ENCODE measurements around the gene NSD2.

Gene NSD2

GRCh38 chr4:1856943-1857699 is 14.1 kb upstream of the NSD2 start:
- Histone ChIP-seq H3K79me2 (ENCODE audit: control insufficient read depth, insufficient read depth, low read length, poor library complexity) (peaks cover 12% of the 10 kb centered on the region), H4K91ac (ENCODE audit: low read depth, low read length) (peak overlapping the region; percentile 78), H2AK5ac (ENCODE audit: low read length) (peak overlapping the region; percentile 21), H2BK120ac (ENCODE audit: insufficient read depth, low read length, poor library complexity) (peak overlapping the region; percentile 4), H3K4ac (ENCODE audit: low read depth, low read length) (peak overlapping the region; percentile 24), H4K8ac (ENCODE audit: low read depth, low read length) (peak overlapping the region; percentile 86), H3K27ac (ENCODE audit: low read depth, low read length) (no peak overlapping the region), H3K27me3 (ENCODE audit: insufficient read depth, low read length) (peaks cover 3% of the 10 kb centered on the region), H3K36me3 (ENCODE audit: control insufficient read depth in 1 of 2, insufficient read depth in 2 of 2, low read length in 2 of 2) (no peaks in the 10 kb centered on the region), H3K9me3 (ENCODE audit: insufficient read depth, low read depth, low read length) (no peaks in the 10 kb centered on the region), H2BK5ac (ENCODE audit: low read depth, low read length, poor library complexity) (no peak overlapping the region), H3K23ac (ENCODE audit: low read length) (no peak overlapping the region), H3K4me3 (ENCODE audit: low read depth, low read length) (peak overlapping the region; percentile 79), H3K4me1 (ENCODE audit: control insufficient read depth in 1 of 2, insufficient read depth in 2 of 2, low read length in 2 of 2) (peaks cover 9 to 11% of the 10 kb centered on the region in 2 experiments), H4K12ac (ENCODE audit: low read depth, low read length) (peak overlapping the region; percentile 89), H3K14ac (ENCODE audit: low read length) (peak overlapping the region; percentile 52), H3K4me2 (ENCODE audit: low read length) (peak overlapping the region; percentile 83), H3K9ac (ENCODE audit: low read length) (peak overlapping the region; percentile 86), H2AFZ (ENCODE audit: insufficient read depth, low read length, poor library complexity) (peak overlapping the region; percentile 80), H3K79me1 (ENCODE audit: low read length) (peaks cover 10% of the 10 kb centered on the region), H2BK12ac (ENCODE audit: low read length) (no peak overlapping the region), H3K18ac (ENCODE audit: low read length) (peak overlapping the region; percentile 81)
- DNase-seq = peak; percentile 14 to 36
- no CpG with 5 or more reads among the region's 32 CpGs for WGBS (ENCODE audit: extremely low coverage, insufficient coverage, insufficient read length)

- Histone ChIP-seq H2BK12ac (ENCODE audit: low read length) (no peak overlapping the region), H3K27ac (ENCODE audit: low read depth, low read length) (no peak overlapping the region), H2BK5ac (ENCODE audit: low read depth, low read length, poor library complexity) (no peak overlapping the region), H2AK5ac (ENCODE audit: low read length) (no peak overlapping the region), H3K18ac (ENCODE audit: low read length) (no peak overlapping the region), H3K4ac (ENCODE audit: low read depth, low read length) (no peak overlapping the region), H3K4me2 (ENCODE audit: low read length) (no peak overlapping the region), H3K79me1 (ENCODE audit: low read length) (peaks cover 10% of the 10 kb centered on the region), H3K4me1 (ENCODE audit: control insufficient read depth in 1 of 2, insufficient read depth in 2 of 2, low read length in 2 of 2) (peaks cover 9 to 11% of the 10 kb centered on the region in 2 experiments), H3K9ac (ENCODE audit: low read length) (no peak overlapping the region), H3K14ac (ENCODE audit: low read length) (no peak overlapping the region), H3K79me2 (ENCODE audit: control insufficient read depth, insufficient read depth, low read length, poor library complexity) (peaks cover 12% of the 10 kb centered on the region), H3K23ac (ENCODE audit: low read length) (peak overlapping the region; percentile 29), H2AFZ (ENCODE audit: insufficient read depth, low read length, poor library complexity) (no peak overlapping the region), H2BK120ac (ENCODE audit: insufficient read depth, low read length, poor library complexity) (no peak overlapping the region), H3K27me3 (ENCODE audit: insufficient read depth, low read length) (peaks cover 6% of the 10 kb centered on the region), H4K91ac (ENCODE audit: low read depth, low read length) (no peak overlapping the region), H3K9me3 (ENCODE audit: insufficient read depth, low read depth, low read length) (no peaks in the 10 kb centered on the region), H4K8ac (ENCODE audit: low read depth, low read length) (no peak overlapping the region), H4K12ac (ENCODE audit: low read depth, low read length) (no peak overlapping the region), H3K36me3 (ENCODE audit: control insufficient read depth in 1 of 2, insufficient read depth in 2 of 2, low read length in 2 of 2) (no peaks in the 10 kb centered on the region), H3K4me3 (ENCODE audit: low read depth, low read length) (no peak overlapping the region)
- WGBS (ENCODE audit: extremely low coverage, insufficient coverage, insufficient read length) = no CpG with 5 or more reads among the region's 5 CpGs
- no peak for DNase-seq
Measured at GRCh38 chr4:1857931-1858330, 13.3 kb upstream of the NSD2 start.

- WGBS (ENCODE audit: extremely low coverage, insufficient coverage, insufficient read length) = no CpG with 5 or more reads among the region's 1 CpG
- H3K79me2 ChIP-seq (ENCODE audit: control insufficient read depth, insufficient read depth, low read length, poor library complexity) = peaks cover 12% of the 10 kb centered on the region
- no peak overlapping the region for H3K14ac ChIP-seq (ENCODE audit: low read length)
- no peak overlapping the region for H4K8ac ChIP-seq (ENCODE audit: low read depth, low read length)
- H3K4me3 ChIP-seq (ENCODE audit: low read depth, low read length) = no peak overlapping the region
- H3K18ac ChIP-seq (ENCODE audit: low read length) = no peak overlapping the region
- no peaks in the 10 kb centered on the region for H3K36me3 ChIP-seq (ENCODE audit: control insufficient read depth in 1 of 2, insufficient read depth in 2 of 2, low read length in 2 of 2)
- peaks cover 9 to 11% of the 10 kb centered on the region in 2 experiments for H3K4me1 ChIP-seq (ENCODE audit: control insufficient read depth in 1 of 2, insufficient read depth in 2 of 2, low read length in 2 of 2)
- no peak overlapping the region for H2BK12ac ChIP-seq (ENCODE audit: low read length)
- H2AK5ac ChIP-seq (ENCODE audit: low read length) = no peak overlapping the region
- H3K79me1 ChIP-seq (ENCODE audit: low read length) = peaks cover 10% of the 10 kb centered on the region
- H3K23ac ChIP-seq (ENCODE audit: low read length) = no peak overlapping the region
- no peak overlapping the region for H3K9ac ChIP-seq (ENCODE audit: low read length)
- H2BK120ac ChIP-seq (ENCODE audit: insufficient read depth, low read length, poor library complexity) = no peak overlapping the region
- H3K4me2 ChIP-seq (ENCODE audit: low read length) = no peak overlapping the region
- no peak overlapping the region for H4K91ac ChIP-seq (ENCODE audit: low read depth, low read length)
- no peak overlapping the region for H2BK5ac ChIP-seq (ENCODE audit: low read depth, low read length, poor library complexity)
- peaks cover 10% of the 10 kb centered on the region for H3K27me3 ChIP-seq (ENCODE audit: insufficient read depth, low read length)
- H2AFZ ChIP-seq (ENCODE audit: insufficient read depth, low read length, poor library complexity) = no peak overlapping the region
- H3K4ac ChIP-seq (ENCODE audit: low read depth, low read length) = no peak overlapping the region
- no peak for DNase-seq
- no peak overlapping the region for H3K27ac ChIP-seq (ENCODE audit: low read depth, low read length)
- no peak overlapping the region for H4K12ac ChIP-seq (ENCODE audit: low read depth, low read length)
- no peaks in the 10 kb centered on the region for H3K9me3 ChIP-seq (ENCODE audit: insufficient read depth, low read depth, low read length)
Measured at GRCh38 chr4:1859389-1859753, 11.8 kb upstream of the NSD2 start.

- Histone ChIP-seq H3K9me3 (ENCODE audit: insufficient read depth, low read depth, low read length) (peaks cover 2% of the 10 kb centered on the region), H3K18ac (ENCODE audit: low read length) (no peak overlapping the region), H2BK120ac (ENCODE audit: insufficient read depth, low read length, poor library complexity) (no peak overlapping the region), H3K4me2 (ENCODE audit: low read length) (no peak overlapping the region), H3K79me2 (ENCODE audit: control insufficient read depth, insufficient read depth, low read length, poor library complexity) (no peaks in the 10 kb centered on the region), H2AK5ac (ENCODE audit: low read length) (no peak overlapping the region), H3K4ac (ENCODE audit: low read depth, low read length) (no peak overlapping the region), H3K79me1 (ENCODE audit: low read length) (no peaks in the 10 kb centered on the region), H2BK12ac (ENCODE audit: low read length) (no peak overlapping the region), H3K27ac (ENCODE audit: low read depth, low read length) (no peak overlapping the region), H3K4me3 (ENCODE audit: low read depth, low read length) (no peak overlapping the region), H3K4me1 (ENCODE audit: control insufficient read depth in 1 of 2, insufficient read depth in 2 of 2, low read length in 2 of 2) (peaks cover under 1% of the 10 kb centered on the region in 2 experiments), H3K27me3 (ENCODE audit: insufficient read depth, low read length) (peaks cover 10% of the 10 kb centered on the region), H3K23ac (ENCODE audit: low read length) (no peak overlapping the region), H2BK5ac (ENCODE audit: low read depth, low read length, poor library complexity) (no peak overlapping the region), H3K9ac (ENCODE audit: low read length) (no peak overlapping the region), H2AFZ (ENCODE audit: insufficient read depth, low read length, poor library complexity) (no peak overlapping the region), H4K91ac (ENCODE audit: low read depth, low read length) (no peak overlapping the region), H4K8ac (ENCODE audit: low read depth, low read length) (no peak overlapping the region), H3K36me3 (ENCODE audit: control insufficient read depth in 1 of 2, insufficient read depth in 2 of 2, low read length in 2 of 2) (no peaks in the 10 kb centered on the region), H4K12ac (ENCODE audit: low read depth, low read length) (no peak overlapping the region), H3K14ac (ENCODE audit: low read length) (no peak overlapping the region)
- no peak for DNase-seq
- WGBS (ENCODE audit: extremely low coverage, insufficient coverage, insufficient read length) = no CpG with 5 or more reads among the region's 45 CpGs
Measured at GRCh38 chr4:1862055-1862911, 8.9 kb upstream of the NSD2 start.
